ENCODE measurements around the gene OR2S2.

GRCh38 chr9:35930989-35931388 is 27.0 kb downstream of the OR2S2 start:
- TF ChIP-seq CTCF (IDR thresholded peaks at IDR 0.05) (no peak), POLR2AphosphoS5 (IDR thresholded peaks at IDR 0.05; ENCODE audit: insufficient read depth in 1 of 2, low read depth in 1 of 2) (no peak), POLR2A (IDR thresholded peaks at IDR 0.05) (no peak)

All from vagina (tissue), 2 donors.